ENCODE measurements around the gene SHD.

The SHD gene

DNA sequence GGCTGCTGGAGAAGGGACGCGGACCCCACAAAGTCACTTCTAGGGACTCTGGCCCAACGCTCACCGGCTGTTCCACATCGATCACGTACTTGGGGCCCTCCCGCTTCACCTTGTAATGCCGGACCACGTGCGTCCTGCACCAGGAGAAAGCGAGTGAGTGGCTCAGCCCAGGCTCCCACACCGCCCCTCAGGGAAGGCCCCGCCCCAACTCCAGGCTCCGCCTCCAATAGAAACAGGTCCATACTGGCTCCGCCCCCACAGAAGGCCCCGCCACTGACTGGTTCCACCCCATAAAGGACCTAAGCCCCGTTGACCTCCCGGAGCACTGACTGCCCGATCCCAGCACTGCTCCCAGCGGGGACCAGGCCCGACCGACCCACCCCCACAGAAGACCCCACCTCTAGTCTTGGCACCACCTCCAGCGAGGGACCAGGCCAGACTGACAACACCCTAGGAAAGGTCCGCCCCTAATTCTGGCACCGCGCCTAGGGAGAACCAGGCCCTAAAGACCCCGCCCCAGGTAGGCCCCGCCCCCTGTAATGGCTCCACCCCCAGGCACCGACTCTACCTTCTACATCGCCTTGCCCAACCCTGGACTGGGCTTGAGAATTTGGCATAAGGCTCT is 48.3 kb downstream of the SHD start:
- DNase-seq, result peak; percentile 94

GRCh38 chr19:4327877-4328242 is 48.8 kb downstream of the SHD start:
- DNase-seq, result no peak

DNA sequence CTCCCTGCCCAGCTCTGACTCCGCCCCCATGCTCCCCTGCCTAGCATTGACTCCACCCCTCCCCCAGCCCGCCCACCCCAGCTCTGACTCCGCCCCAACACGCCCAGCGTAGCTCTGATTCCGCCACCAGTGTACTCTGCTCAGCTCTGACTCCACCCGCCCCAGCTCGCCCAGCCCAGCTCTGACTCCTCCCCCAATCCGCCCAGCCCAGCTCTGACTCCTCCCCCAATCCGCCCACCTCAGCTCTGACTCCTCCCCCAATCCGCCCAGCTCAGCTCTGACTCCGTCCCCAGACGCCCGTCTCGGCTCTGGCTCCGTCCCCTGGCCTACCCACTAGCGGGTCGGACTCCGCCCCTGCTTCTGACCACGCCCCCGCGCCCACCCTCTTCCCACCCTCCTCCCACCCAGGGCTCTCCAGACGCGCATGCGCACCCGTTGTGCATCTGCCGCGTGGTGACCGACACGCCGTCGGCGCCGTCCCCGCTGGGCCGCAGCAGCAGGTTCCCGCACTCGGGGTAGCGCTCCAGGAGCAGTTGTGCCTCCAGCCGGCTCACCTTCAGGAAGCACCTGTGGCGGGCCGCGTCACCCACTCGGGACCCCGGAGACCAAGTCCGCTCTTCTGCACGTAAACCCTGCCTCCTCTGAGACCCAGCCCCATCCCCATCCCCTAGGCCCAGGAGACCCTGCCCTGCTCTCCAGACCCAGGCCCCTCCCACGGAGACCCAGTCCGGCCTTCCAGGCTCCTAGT is 49.4 kb downstream of the SHD start:
- peak; percentile 97 for DNase-seq

DNA sequence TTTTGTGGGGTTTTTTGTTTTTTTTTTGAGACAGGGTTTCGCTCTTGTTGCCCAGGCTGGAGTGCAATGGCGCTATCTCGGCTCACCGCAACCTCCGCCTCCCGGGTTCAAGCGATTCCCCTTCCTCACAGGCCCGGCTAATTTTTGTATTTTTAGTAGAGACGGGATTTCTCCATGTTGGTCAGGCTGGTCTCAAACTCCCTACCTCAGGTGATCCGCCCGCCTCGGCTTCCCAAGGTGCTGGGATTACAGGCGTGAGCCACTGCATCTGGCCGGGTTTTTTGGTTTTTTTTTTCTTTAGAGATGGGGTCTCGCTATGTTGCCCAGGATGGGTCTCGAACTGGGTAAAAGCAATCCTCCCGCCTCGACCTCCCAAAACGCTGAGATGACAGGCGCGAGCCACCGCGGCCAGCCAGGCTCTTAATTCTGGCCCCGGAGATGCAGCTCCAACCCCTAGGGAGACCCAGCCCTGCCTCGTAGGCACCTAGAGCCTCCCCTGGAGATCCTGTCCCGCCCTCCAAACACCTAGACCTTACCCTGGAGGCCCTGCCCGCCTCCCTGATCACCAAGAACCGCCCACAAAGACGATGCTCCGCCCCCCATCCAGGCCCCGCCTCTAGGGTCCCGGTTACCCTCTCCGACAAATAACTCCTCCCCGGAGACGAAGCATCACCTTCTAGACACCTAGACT is 50.1 kb downstream of the SHD start:
- DNase-seq, result peak; percentile 39

DNA sequence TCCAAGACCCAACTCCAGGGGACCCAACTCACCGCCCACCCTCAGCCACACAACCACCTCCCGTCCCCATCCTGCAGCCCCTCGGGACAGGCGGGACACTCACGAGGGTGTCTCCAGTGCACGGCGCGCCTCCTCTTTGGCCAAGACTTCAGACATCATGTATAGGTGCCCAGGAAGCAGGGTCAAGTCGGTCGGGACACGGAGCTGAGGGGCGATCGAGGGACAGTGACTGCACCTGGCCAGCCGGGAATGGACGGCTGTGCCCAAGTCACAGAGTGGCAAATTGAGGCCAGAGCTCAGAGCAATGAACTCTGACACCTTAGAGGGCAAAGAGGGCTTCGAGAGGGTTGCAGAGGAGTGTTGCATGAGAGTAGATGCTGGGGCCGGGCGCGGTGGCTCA is 50.8 kb downstream of the SHD start:
- no peak for DNase-seq

- DNase-seq, result no peak
Measured at GRCh38 chr19:4334929-4335570, 56.0 kb downstream of the SHD start.

DNA sequence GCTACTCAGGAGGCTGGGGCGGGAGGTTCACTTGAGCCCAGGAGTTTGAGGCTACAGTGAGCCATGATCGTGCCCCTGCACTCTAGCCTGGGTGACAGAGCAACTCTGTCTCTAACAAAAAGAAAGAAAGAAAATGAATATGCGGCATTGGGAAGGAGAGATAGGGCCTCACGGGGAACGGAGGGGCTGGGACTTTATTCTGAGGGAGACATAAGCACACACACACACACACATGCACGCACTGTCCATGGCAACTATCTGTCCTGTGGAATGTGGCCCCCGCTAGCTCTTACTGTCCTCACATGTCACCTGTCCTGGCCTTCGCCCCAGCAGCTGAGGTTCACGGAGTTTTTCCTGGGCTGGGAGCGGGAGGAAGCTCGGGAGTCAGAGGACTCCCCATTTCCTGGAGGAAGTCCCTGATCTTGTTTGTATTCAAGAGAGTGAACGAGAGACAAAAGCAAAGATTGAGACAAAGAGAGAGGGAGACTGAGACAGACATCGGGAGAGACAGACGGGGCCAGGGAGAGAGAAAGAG is 58.9 kb downstream of the SHD start:
- peak; percentile 67 for DNase-seq

- DNase-seq, result peak; percentile 54
Measured at GRCh38 chr19:4338441-4339355, 59.6 kb downstream of the SHD start, which contains the start of gene STAP2. TSS of gene STAP2 (minus strand) at chr19:4338827. CDS start at chr19:4338753, 74 bp downstream.

Measured in hematopoietic multipotent progenitor cell treated with erythropoietin and hydrocortisone succinate and interleukin-3 and kit ligand, for 6 days (in vitro differentiated cells).